Amniotic stem cell (primary cell): ENCODE measurements around the gene MUC4.
"Not testable (repeated sequence)": the region's sequence is repeated elsewhere in the genome, so short reads cannot be mapped to it uniquely, and the experiment has no call there.

Source experiments
- DNase-seq: peaks from one replicate; lab custom pipeline; 2025; lab: John Stamatoyannopoulos, UW

The MUC4 gene

DNA sequence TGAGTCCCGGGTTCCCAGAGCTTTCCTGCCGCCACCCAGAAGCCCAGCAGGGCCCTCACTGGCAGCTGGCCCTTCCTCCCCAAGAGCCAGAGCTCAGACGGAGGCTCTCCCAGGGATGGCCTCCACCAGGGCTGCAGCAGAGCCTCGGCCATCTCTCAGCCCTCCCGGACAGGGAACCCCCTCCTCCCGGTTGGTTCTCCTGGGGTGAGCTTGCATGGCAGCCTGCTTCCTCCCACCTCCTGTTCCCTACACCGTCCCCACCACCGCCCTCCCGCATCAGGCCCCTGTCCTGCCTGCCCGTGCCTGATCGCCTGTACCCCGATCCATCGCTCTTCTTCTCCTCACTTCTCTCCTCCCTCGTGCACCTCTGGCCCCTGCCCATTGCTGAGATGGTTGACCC, 24.1 kb upstream of the MUC4 start:
- no peak for DNase-seq

- no peak for DNase-seq
Measured at GRCh38 chr3:195834675-195835583, 23.2 kb upstream of the MUC4 start.

- DNase-seq, result no peak
Measured at GRCh38 chr3:195829897-195830254, 18.1 kb upstream of the MUC4 start.

DNA sequence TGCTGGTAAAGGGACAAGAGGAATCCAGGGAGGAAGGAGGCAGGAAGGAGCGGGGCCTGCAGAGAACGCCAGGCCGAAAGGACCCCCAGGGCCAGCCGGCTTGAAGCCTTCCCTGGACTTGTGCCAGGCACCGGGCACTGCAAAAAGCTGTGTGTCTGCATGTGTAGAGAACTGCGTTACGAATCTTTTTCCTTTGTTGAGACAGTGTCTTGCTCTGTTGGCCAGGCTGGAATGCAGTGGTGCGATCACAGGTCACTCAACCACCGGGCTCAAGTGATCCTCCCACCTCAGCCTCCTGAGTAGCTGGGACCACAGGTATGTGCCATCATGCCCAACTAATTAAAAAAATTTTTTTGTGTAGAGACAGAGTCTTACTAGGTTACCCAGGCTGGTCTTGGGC, 17.0 kb upstream of the MUC4 start:
- DNase-seq, result no peak

DNA sequence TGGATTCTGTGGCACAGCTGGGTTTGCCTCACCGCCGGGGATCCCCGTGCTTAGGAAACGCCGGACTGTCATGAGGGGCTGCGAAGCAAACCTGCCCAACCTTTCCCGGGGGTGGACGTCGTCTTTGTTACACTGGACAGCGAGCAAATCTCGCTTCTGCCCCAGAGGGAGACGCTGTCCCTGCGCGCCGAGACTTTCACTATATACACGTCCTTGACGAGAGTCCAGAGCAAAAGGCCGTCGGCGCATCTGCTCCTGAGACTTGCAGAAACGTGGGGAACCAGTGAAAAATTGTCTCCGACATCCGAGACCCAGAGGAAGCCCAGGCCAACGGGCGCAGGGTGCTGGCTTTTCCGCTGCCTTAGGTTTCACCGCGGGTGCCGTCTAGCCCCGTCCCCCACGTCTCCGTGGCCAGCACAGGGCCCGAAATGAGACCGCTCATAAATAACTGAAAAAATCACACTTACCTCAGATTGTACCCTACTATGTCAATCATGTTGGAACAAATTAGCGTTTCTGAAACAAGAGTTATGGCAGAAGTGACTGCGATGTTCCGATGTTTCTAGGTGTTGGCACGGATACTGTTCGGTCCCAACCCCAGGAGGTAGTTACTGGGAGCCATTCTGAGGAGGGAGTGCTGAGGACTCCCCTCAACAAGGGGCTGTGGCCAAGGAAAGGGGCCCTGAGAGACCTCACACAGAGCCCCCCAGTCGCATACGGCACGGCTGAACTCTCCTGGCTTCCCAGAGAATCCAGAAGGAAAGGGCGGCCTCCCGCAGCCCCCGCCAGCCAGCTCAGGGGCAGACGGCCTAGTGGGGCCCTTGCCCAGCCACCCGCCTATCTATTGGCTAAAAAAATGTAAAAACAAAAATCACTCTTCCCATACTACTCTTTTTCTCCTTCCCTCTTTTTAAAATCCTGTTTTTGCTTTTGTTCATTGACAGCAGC, 14.4 kb upstream of the MUC4 start:
- no peak for DNase-seq

DNA sequence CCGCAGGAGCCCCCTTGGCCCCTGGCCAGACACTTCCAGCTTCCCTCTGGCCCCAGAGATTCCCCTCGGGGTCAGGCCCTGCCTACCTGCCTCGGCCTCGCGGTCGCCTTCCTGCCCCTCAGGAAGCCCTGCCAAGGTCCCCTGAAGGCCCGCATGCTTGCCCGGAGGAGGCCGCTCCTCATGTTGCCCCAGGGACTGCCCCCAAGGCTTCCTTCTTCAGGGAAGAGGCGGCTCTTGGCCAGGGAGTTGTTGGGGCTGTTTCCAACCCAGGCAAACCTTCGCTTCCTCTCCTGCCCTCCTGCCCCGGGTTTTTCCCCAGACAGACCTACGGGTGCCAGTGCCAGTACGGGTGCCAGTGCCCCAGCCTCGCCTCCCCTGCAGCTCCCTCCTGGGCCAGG, 13.5 kb upstream of the MUC4 start:
- DNase-seq, result no peak

GRCh38 chr3:195824425-195825190, 12.9 kb upstream of the MUC4 start:
- not testable (repeated sequence) for DNase-seq

DNA sequence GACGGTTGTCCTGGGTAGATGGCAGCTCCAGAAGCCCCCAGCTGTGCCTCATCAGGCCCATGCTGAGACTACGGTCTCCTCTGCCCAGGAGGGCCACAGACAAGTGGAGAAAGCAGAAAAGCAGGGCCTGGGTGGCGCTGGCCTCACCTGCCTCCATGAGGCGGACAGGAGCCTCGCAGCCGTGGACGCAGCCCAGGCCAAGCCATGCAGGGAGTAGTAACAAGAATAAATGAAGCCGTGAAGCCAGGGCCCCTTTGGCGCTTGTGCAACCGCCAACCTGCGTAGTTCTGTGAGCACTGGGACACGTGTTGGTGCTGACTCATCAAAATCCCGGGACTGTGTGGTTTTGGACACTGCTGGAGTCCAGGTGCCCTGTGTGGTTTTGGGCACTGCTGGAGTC, 12.3 kb upstream of the MUC4 start:
- no peak for DNase-seq

DNA sequence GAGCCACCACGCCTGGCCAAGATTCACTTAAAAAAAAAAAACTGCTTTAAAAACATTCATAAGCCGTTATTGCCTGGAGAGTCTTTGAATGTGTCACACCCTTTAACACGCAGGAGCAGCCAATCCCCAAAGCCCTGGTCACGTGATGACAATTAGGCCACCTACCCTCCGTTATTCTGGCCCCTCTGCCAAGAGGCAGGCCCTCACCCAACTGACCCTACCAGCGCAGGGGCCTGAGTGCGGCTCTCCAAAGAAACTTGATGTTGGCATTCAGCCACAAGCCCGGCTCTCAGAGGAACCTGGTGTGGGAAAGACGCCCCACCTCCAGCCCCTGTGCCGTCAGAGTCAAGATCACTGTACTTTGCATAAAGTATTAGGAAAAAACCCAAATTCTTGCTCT, 11.6 kb upstream of the MUC4 start:
- DNase-seq, result no peak

DNA sequence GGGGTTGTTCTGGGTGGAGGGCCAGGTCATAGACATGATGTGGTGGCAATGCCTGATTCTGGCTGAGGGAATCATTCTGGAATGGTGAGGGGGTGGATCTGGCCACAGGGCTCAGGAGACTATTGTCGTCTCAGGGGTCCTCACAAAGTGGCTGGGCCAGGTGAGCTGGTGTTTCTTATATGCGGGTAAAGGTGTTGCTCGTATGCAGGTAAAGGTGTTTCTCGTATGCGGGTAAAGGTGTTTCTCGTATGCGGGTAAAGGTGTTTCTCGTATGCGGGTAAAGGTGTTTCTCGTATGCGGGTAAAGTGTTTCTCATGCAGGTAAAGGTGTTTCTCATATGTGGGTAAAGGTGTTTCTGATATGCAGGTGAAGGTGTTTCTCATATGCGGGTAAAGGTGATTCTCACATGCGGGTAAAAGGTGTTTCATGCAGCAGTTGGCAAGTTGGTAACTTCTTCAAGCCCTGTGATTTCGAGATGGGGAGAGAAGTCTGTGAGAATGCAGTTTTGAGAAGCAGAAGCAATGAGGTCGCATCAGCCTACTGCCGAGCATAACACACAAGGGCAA, 10.5 kb upstream of the MUC4 start:
- no peak for DNase-seq

GRCh38 chr3:195821403-195822130, 9.8 kb upstream of the MUC4 start:
- no peak for DNase-seq

DNA sequence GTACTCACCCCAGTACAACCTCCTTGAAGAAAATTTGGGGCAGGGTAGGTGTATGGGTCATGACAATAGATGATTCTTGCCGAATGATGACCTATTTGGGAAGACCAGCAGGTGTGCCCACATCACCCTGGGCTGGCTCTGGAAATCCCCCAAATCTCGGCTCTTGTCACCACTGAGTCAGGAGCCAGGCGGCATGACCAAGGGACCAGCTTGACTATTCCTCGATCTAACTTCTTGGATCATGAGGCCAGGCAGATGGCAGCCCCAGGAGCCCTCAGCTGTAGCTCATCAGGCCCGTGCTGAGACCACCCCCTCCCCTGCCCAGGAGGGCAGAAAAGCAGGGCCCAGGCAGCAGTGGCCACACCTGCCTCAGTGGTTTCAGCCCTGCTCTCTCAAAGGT, 9.2 kb upstream of the MUC4 start:
- DNase-seq, result no peak

GRCh38 chr3:195820186-195820585, 8.5 kb upstream of the MUC4 start:
- no peak for DNase-seq

GRCh38 chr3:195818301-195818700, 6.6 kb upstream of the MUC4 start:
- no peak for DNase-seq

DNA sequence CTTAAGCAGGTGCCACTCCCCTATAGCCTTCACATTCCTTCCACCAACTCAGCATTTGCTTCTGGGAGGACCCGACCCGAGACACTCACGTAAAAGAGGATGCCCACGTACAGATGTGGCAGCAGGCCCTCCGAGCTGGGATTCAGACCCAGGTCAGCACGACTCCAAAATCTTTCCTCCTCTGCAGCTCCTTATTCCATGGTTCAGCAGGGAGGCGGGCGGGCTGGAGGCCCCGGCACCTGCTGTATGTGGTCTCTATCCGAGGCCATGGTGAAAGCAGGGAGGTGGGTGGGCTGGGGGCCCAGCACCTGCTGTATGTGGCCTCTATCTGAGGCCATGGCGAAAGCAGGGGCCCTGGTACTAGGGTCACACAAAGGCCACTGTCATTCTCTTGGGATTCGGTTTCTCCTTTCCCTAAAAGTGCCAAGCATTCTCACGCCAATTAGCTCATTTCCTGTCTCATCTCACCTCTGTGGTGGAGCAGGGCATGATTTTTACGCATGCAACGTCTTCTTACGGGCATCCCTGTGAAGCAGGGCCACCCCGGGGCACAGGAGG, 5.9 kb upstream of the MUC4 start:
- no peak for DNase-seq

DNA sequence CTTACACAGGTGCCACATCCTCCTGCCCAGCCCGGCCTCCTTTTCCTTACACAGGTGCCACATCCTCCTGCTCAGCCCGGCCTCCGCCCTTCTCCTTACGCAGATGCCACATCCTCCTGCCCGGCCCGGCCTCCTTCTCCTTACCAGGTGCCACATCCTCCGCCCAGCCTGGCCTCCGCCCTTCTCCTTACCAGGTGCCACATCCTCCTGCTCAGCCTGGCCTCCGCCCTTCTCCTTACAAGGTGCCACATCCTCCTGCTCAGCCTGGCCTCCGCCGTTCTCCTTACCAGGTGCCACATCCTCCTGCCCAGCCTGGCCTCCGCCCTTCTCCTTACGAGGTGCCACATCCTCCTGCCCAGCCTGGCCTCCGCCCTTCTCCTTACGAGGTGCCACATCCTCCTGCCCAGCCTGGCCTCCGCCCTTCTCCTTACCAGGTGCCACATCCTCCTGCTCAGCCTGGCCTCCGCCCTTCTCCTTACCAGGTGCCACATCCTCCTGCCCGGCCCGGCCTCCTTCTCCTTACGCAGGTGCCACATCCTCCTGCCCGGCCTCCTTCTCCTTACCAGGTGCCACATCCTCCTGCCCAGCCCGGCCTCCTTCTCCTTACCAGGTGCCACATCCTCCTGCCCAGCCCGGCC, 4.7 kb upstream of the MUC4 start:
- DNase-seq, result not testable (repeated sequence)

- no peak for DNase-seq
Measured at GRCh38 chr3:195815169-195815771, 3.5 kb upstream of the MUC4 start.

DNA sequence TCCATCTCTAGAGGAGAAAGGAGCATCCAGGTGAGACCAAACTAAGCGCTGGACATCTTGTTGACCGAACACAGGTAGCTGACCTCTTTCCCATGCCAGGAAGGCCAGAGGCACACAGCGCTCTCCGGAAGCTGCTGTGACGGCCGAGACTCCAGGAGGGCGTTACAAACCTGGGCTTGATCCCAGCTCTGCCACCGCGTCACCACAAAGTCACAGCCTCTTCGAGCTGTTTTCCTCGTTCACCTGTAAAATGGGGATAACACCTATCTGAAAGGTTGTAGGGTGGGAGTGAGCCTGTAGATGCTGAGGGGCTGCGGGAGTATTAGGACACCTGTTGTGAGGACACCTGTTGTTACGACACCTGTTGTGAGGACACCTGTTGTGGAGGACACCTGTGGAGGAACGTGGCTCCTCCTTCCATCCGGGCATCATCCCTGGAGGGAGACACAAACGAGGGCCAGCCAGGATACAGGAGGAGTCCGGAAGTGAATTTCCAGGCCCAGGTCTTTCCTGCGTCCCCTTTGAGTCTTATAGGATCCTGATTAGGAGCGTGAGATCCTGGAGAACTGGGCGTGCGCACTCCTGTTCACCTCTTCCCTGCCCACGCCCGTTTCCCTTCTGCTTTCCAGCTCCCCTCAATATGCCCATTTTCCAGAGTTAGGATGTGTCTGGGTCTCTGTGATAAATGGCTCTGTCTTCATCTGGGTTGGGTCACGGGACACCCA, 2.3 kb upstream of the MUC4 start:
- no peak for DNase-seq

DNA sequence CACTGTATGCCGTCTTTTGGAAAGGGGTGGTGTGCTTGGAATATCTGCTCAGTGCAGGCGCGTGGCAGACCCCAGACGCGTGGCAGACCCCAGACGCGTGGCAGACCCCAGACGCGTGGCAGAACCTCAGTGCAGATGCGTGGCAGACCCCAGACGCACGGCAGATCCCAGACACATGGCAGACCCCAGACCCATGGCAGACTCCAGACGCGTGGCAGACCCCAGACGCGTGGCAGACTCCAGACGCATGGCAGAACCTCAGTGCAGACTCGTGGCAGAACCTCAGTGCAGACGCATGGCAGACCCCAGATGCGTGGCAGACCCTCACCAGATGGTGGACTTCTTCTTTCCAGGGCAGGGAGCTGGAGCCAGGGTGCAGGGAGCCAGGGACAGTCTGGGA, 637 bp upstream of the MUC4 start:
- no peak for DNase-seq
